GM19455 (cell line): ENCODE measurements around the gene PCDH9.

Experiments
- ATAC-seq: cut with Tn5 transposase; IDR thresholded peaks from one replicate; pipeline ENCODE4 v1.9.1; 2021; ENCODE audit not compliant: unreplicated experiment

PCDH9 gene

GRCh38 chr13:66693656-66694055 is 536.5 kb downstream of the PCDH9 start:
- ATAC-seq, result no peak

GRCh38 chr13:66691149-66691548 is 539.0 kb downstream of the PCDH9 start:
- ATAC-seq, result no peak

- no peak for ATAC-seq
Measured at GRCh38 chr13:66689628-66690027, 540.5 kb downstream of the PCDH9 start.

GRCh38 chr13:66689037-66689619 is 541.0 kb downstream of the PCDH9 start:
- ATAC-seq, result no peak

GRCh38 chr13:66681403-66681802 is 548.7 kb downstream of the PCDH9 start:
- no peak for ATAC-seq

- ATAC-seq, result no peak
Measured at GRCh38 chr13:66680031-66680430, 550.1 kb downstream of the PCDH9 start.

GRCh38 chr13:66675620-66676019 is 554.5 kb downstream of the PCDH9 start:
- no peak for ATAC-seq

- no peak for ATAC-seq
Measured at GRCh38 chr13:66673401-66673800, 556.7 kb downstream of the PCDH9 start.

- no peak for ATAC-seq
Measured at GRCh38 chr13:66665991-66666390, 564.1 kb downstream of the PCDH9 start.

- no peak for ATAC-seq
Measured at GRCh38 chr13:66663711-66664110, 566.4 kb downstream of the PCDH9 start.

- ATAC-seq, result no peak
Measured at GRCh38 chr13:66663206-66663605, 566.9 kb downstream of the PCDH9 start.

GRCh38 chr13:66661336-66661735 is 568.8 kb downstream of the PCDH9 start:
- ATAC-seq, result no peak

GRCh38 chr13:66660468-66660813 is 569.7 kb downstream of the PCDH9 start:
- no peak for ATAC-seq

GRCh38 chr13:66659701-66660467 is 570.3 kb downstream of the PCDH9 start:
- ATAC-seq, result no peak

- no peak for ATAC-seq
Measured at GRCh38 chr13:66659286-66659685, 570.9 kb downstream of the PCDH9 start.

- no peak for ATAC-seq
Measured at GRCh38 chr13:66657165-66657881, 572.8 kb downstream of the PCDH9 start.

GRCh38 chr13:66655847-66656454 is 574.2 kb downstream of the PCDH9 start:
- ATAC-seq, result no peak

GRCh38 chr13:66644855-66645460 is 585.2 kb downstream of the PCDH9 start:
- no peak for ATAC-seq

GRCh38 chr13:66640231-66640630 is 589.9 kb downstream of the PCDH9 start:
- ATAC-seq, result no peak

- no peak for ATAC-seq
Measured at GRCh38 chr13:66639044-66639443, 591.1 kb downstream of the PCDH9 start.

GRCh38 chr13:66635526-66635925 is 594.6 kb downstream of the PCDH9 start:
- ATAC-seq, result no peak
